SKM-1 (cell line): ENCODE data around the gene TXNL4A.
A peak's percentile ranks its signal among the peaks of the same experiment; 100 is the strongest.
"Not testable (repeated sequence)": the region's sequence is repeated elsewhere in the genome, so short reads cannot be mapped to it uniquely, and the experiment has no call there.

Experiments
- DNase-seq: peaks from one replicate; lab custom pipeline; 2025; ENCODE audit not compliant: unreplicated experiment; lab: John Stamatoyannopoulos, UW

The TXNL4A gene

GRCh38 chr18:79964330-79965118 is 23.8 kb downstream of the TXNL4A start, which contains the start of gene HSBP1L1:
TSS of gene HSBP1L1 (plus strand) at chr18:79964643. CDS start at chr18:79964736, 93 bp downstream.
- DNase-seq: no peak

- DNase-seq: no peak
Measured at GRCh38 chr18:79963658-79964329, 24.6 kb downstream of the TXNL4A start.

- no peak for DNase-seq
Measured at GRCh38 chr18:79962835-79963657, 25.3 kb downstream of the TXNL4A start.

- DNase-seq: no peak
Measured at GRCh38 chr18:79962311-79962710, 26.1 kb downstream of the TXNL4A start.

GRCh38 chr18:79961527-79962291 is 26.7 kb downstream of the TXNL4A start:
- DNase-seq: no peak

GRCh38 chr18:79960921-79961526 is 27.3 kb downstream of the TXNL4A start:
- DNase-seq: no peak

GRCh38 chr18:79960161-79960801 is 28.1 kb downstream of the TXNL4A start:
- not testable (repeated sequence) for DNase-seq

- no peak for DNase-seq
Measured at GRCh38 chr18:79958981-79959380, 29.4 kb downstream of the TXNL4A start.

GRCh38 chr18:79956276-79956675 is 32.1 kb downstream of the TXNL4A start:
- DNase-seq: no peak

- no peak for DNase-seq
Measured at GRCh38 chr18:79955302-79956075, 32.9 kb downstream of the TXNL4A start.

GRCh38 chr18:79954791-79955190 is 33.6 kb downstream of the TXNL4A start:
- no peak for DNase-seq

GRCh38 chr18:79953971-79954651 is 34.3 kb downstream of the TXNL4A start:
- DNase-seq: no peak

- no peak for DNase-seq
Measured at GRCh38 chr18:79952996-79953559, 35.3 kb downstream of the TXNL4A start.

GRCh38 chr18:79952456-79952995 is 35.8 kb downstream of the TXNL4A start:
- DNase-seq: no peak

- DNase-seq: peak; percentile 58
Measured at GRCh38 chr18:79951545-79952455, 36.6 kb downstream of the TXNL4A start, which contains the start of gene SLC66A2. TSS of gene SLC66A2 (minus strand) at chr18:79951653. CDS start at chr18:79950926, 727 bp downstream.

- no peak for DNase-seq
Measured at GRCh38 chr18:79950515-79951341, 37.6 kb downstream of the TXNL4A start.
